ENCODE measurements around the gene AK5.
A peak's percentile ranks its signal among the peaks of the same experiment; 100 is the strongest.
"Not testable (repeated sequence)": the region's sequence is repeated elsewhere in the genome, so short reads cannot be mapped to it uniquely, and the experiment has no call there.

Gene AK5

GRCh38 chr1:77387553-77387952 lies 105.7 kb downstream of the AK5 start:
- H3K36me3 Mint-ChIP-seq, result no peaks in the 10 kb centered on the region
- H3K27ac Mint-ChIP-seq, result no peak overlapping the region
- H3K4me3 Mint-ChIP-seq, result no peak overlapping the region
- H3K9me3 Mint-ChIP-seq (ENCODE audit: low read depth), result no peaks in the 10 kb centered on the region
- peaks cover 13% of the 10 kb centered on the region for H3K4me1 Mint-ChIP-seq (ENCODE audit: low read depth)
- no peaks in the 10 kb centered on the region for H3K27me3 Mint-ChIP-seq

- no peak overlapping the region for H3K27ac Mint-ChIP-seq
- H3K9me3 Mint-ChIP-seq (ENCODE audit: low read depth), result no peaks in the 10 kb centered on the region
- H3K36me3 Mint-ChIP-seq, result peaks cover 3% of the 10 kb centered on the region
- no peak overlapping the region for H3K4me3 Mint-ChIP-seq
- H3K4me1 Mint-ChIP-seq (ENCODE audit: low read depth), result peaks cover 13% of the 10 kb centered on the region
- no peaks in the 10 kb centered on the region for H3K27me3 Mint-ChIP-seq
Measured at GRCh38 chr1:77388661-77389060, 106.8 kb downstream of the AK5 start.

- Mint-ChIP-seq H3K4me3 (no peak overlapping the region), H3K4me1 (ENCODE audit: low read depth) (peaks cover 11% of the 10 kb centered on the region), H3K36me3 (peaks cover 13% of the 10 kb centered on the region), H3K27me3 (no peaks in the 10 kb centered on the region), H3K27ac (no peak overlapping the region), H3K9me3 (ENCODE audit: low read depth) (no peaks in the 10 kb centered on the region)
Measured at GRCh38 chr1:77392486-77392885, 110.7 kb downstream of the AK5 start.

GRCh38 chr1:77394166-77394565 lies 112.3 kb downstream of the AK5 start:
- Mint-ChIP-seq H3K27ac (no peak overlapping the region), H3K4me1 (ENCODE audit: low read depth) (peaks cover 2% of the 10 kb centered on the region), H3K4me3 (no peak overlapping the region), H3K36me3 (peaks cover 13% of the 10 kb centered on the region), H3K9me3 (ENCODE audit: low read depth) (no peaks in the 10 kb centered on the region), H3K27me3 (no peaks in the 10 kb centered on the region)

GRCh38 chr1:77395051-77395450 lies 113.2 kb downstream of the AK5 start:
- H3K4me1 Mint-ChIP-seq (ENCODE audit: low read depth), result peaks cover 3% of the 10 kb centered on the region
- no peaks in the 10 kb centered on the region for H3K9me3 Mint-ChIP-seq (ENCODE audit: low read depth)
- H3K36me3 Mint-ChIP-seq, result peaks cover 13% of the 10 kb centered on the region

GRCh38 chr1:77398152-77398551 lies 116.3 kb downstream of the AK5 start:
- no peak overlapping the region for H3K27ac Mint-ChIP-seq
- no peak overlapping the region for H3K4me3 Mint-ChIP-seq
- peaks cover 13% of the 10 kb centered on the region for H3K36me3 Mint-ChIP-seq
- H3K27me3 Mint-ChIP-seq, result no peaks in the 10 kb centered on the region
- H3K9me3 Mint-ChIP-seq (ENCODE audit: low read depth), result no peaks in the 10 kb centered on the region
- peaks cover 5% of the 10 kb centered on the region for H3K4me1 Mint-ChIP-seq (ENCODE audit: low read depth)

More at GRCh38 chr1:77395051-77395450, 113.2 kb downstream of the AK5 start:
- H3K27me3 Mint-ChIP-seq, result no peaks in the 10 kb centered on the region
- no peak overlapping the region for H3K4me3 Mint-ChIP-seq
- no peak overlapping the region for H3K27ac Mint-ChIP-seq

- H3K4me1 Mint-ChIP-seq (ENCODE audit: low read depth), result peaks cover 5% of the 10 kb centered on the region
- H3K27ac Mint-ChIP-seq, result no peak overlapping the region
- H3K9me3 Mint-ChIP-seq (ENCODE audit: low read depth), result no peaks in the 10 kb centered on the region
- H3K36me3 Mint-ChIP-seq, result peaks cover 12% of the 10 kb centered on the region
- H3K4me3 Mint-ChIP-seq, result no peak overlapping the region
- no peaks in the 10 kb centered on the region for H3K27me3 Mint-ChIP-seq
Measured at GRCh38 chr1:77399250-77400086, 117.6 kb downstream of the AK5 start.

- Mint-ChIP-seq H3K36me3 (peaks cover 13% of the 10 kb centered on the region), H3K9me3 (ENCODE audit: low read depth) (no peaks in the 10 kb centered on the region), H3K4me1 (ENCODE audit: low read depth) (peaks cover 5% of the 10 kb centered on the region), H3K4me3 (no peak overlapping the region), H3K27ac (no peak overlapping the region), H3K27me3 (no peaks in the 10 kb centered on the region)
Measured at GRCh38 chr1:77400781-77401180, 119.0 kb downstream of the AK5 start.

- Mint-ChIP-seq H3K27ac (no peak overlapping the region), H3K4me3 (no peak overlapping the region), H3K4me1 (ENCODE audit: low read depth) (peaks cover 8% of the 10 kb centered on the region), H3K9me3 (ENCODE audit: low read depth) (no peaks in the 10 kb centered on the region), H3K36me3 (peaks cover 9% of the 10 kb centered on the region), H3K27me3 (no peaks in the 10 kb centered on the region)
Measured at GRCh38 chr1:77401384-77401783, 119.6 kb downstream of the AK5 start.

- Mint-ChIP-seq H3K27ac (no peak overlapping the region), H3K9me3 (ENCODE audit: low read depth) (no peaks in the 10 kb centered on the region), H3K36me3 (peaks cover 14% of the 10 kb centered on the region), H3K4me1 (ENCODE audit: low read depth) (peaks cover 8% of the 10 kb centered on the region), H3K4me3 (no peak overlapping the region), H3K27me3 (no peaks in the 10 kb centered on the region)
Measured at GRCh38 chr1:77405186-77405585, 123.4 kb downstream of the AK5 start.

- H3K27me3 Mint-ChIP-seq, result no peaks in the 10 kb centered on the region
- no peak overlapping the region for H3K27ac Mint-ChIP-seq
- peaks cover 6% of the 10 kb centered on the region for H3K4me1 Mint-ChIP-seq (ENCODE audit: low read depth)
- no peak overlapping the region for H3K4me3 Mint-ChIP-seq
- no peaks in the 10 kb centered on the region for H3K9me3 Mint-ChIP-seq (ENCODE audit: low read depth)
- peaks cover 21% of the 10 kb centered on the region for H3K36me3 Mint-ChIP-seq
Measured at GRCh38 chr1:77406661-77407060, 124.8 kb downstream of the AK5 start.

GRCh38 chr1:77407738-77408375 lies 126.0 kb downstream of the AK5 start:
- H3K27me3 Mint-ChIP-seq, result no peaks in the 10 kb centered on the region
- H3K27ac Mint-ChIP-seq, result no peak overlapping the region
- H3K4me1 Mint-ChIP-seq (ENCODE audit: low read depth), result peaks cover 13% of the 10 kb centered on the region
- H3K4me3 Mint-ChIP-seq, result no peak overlapping the region
- no peaks in the 10 kb centered on the region for H3K9me3 Mint-ChIP-seq (ENCODE audit: low read depth)
- H3K36me3 Mint-ChIP-seq, result peaks cover 28% of the 10 kb centered on the region

GRCh38 chr1:77408933-77409332 lies 127.1 kb downstream of the AK5 start:
- not testable (repeated sequence) for H3K27ac Mint-ChIP-seq; H3K27me3 Mint-ChIP-seq; H3K4me3 Mint-ChIP-seq; H3K9me3 Mint-ChIP-seq (ENCODE audit: low read depth)
- H3K4me1 Mint-ChIP-seq (ENCODE audit: low read depth), result peaks cover 24% of the 10 kb centered on the region
- H3K36me3 Mint-ChIP-seq, result peaks cover 31% of the 10 kb centered on the region

GRCh38 chr1:77412069-77412819 lies 130.4 kb downstream of the AK5 start:
- H3K4me1 Mint-ChIP-seq (ENCODE audit: low read depth), result peaks cover 19% of the 10 kb centered on the region
- H3K27me3 Mint-ChIP-seq, result no peaks in the 10 kb centered on the region
- no peaks in the 10 kb centered on the region for H3K9me3 Mint-ChIP-seq (ENCODE audit: low read depth)
- H3K27ac Mint-ChIP-seq, result peak overlapping the region; percentile 10
- no peak overlapping the region for H3K4me3 Mint-ChIP-seq
- H3K36me3 Mint-ChIP-seq, result peaks cover 36% of the 10 kb centered on the region
